ENCODE measurements around the gene PDE10A.

The PDE10A gene

DNA sequence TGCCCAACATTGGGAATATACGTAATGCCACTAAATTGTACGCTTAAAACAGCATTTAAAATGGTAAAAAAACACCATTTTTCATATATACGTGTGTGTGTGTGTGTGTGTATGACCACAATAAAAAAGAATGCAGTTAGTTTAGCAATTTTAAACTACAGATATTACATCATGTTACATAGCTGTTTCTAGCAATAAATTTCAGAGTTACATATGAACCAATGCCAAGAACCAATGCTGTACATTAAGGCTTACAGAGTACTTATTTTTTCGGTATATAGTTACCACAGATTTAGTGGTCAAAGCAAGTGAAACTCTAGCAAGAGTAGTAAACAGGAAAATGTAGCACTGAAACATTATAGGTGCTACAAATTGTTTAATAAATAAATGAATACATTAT, 119.3 kb downstream of the PDE10A start:
- TF ChIP-seq, protein P1, sequence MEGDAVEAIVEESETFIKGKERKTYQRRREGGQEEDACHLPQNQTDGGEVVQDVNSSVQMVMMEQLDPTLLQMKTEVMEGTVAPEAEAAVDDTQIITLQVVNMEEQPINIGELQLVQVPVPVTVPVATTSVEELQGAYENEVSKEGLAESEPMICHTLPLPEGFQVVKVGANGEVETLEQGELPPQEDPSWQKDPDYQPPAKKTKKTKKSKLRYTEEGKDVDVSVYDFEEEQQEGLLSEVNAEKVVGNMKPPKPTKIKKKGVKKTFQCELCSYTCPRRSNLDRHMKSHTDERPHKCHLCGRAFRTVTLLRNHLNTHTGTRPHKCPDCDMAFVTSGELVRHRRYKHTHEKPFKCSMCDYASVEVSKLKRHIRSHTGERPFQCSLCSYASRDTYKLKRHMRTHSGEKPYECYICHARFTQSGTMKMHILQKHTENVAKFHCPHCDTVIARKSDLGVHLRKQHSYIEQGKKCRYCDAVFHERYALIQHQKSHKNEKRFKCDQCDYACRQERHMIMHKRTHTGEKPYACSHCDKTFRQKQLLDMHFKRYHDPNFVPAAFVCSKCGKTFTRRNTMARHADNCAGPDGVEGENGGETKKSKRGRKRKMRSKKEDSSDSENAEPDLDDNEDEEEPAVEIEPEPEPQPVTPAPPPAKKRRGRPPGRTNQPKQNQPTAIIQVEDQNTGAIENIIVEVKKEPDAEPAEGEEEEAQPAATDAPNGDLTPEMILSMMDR (IDR thresholded peaks at IDR 0.05; ENCODE audit: insufficient read depth, missing control alignments) = no peak
- FAIRE-seq = no peak
- no peak for DNase-seq (ENCODE audit: insufficient read length, low spot score)

DNA sequence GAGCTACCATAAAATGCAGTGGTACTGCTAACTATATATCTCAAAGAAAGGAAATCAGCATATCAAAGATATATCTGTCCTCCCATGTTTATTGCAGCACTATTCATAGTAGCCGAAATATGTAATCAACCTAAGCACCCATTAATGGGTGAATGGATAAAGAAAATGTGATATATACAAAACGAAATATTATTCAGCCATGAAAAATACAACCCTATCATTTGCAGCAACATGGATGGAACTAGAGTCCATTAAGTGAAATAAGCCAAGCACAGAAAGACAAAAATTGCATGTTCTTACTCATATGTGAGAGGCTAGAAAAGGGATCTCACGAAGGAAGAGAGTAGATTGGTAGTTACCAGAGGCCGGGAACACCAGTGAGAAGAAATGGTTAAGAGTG, 126.1 kb downstream of the PDE10A start:
- no peak for FAIRE-seq
- TF ChIP-seq, protein P1 (IDR thresholded peaks at IDR 0.05; ENCODE audit: insufficient read depth, missing control alignments) = no peak
- DNase-seq (ENCODE audit: insufficient read length, low spot score) = no peak

DNA sequence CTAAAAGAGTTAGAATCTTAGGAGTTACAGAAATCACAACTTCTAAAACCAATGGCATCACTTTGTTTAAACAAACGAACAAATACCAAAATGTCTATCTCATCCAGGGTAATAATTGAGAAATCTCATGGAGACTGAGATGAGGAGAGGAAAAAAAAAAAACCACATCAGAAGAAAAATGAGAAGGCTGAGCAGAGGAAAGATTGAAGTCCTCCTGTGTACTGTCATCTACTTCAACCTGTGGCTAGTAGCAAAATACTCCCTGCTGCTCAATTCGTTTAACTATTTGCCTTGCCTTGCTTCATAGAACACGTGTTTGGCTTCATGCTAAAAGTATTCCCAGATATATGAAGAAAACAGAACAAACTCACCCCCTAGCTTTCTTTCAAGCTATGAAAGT, 143.7 kb downstream of the PDE10A start:
- DNase-seq (ENCODE audit: insufficient read length, low spot score) = no peak
- TF ChIP-seq, protein P1 (IDR thresholded peaks at IDR 0.05; ENCODE audit: insufficient read depth, missing control alignments) = no peak
- no peak for FAIRE-seq

DNA sequence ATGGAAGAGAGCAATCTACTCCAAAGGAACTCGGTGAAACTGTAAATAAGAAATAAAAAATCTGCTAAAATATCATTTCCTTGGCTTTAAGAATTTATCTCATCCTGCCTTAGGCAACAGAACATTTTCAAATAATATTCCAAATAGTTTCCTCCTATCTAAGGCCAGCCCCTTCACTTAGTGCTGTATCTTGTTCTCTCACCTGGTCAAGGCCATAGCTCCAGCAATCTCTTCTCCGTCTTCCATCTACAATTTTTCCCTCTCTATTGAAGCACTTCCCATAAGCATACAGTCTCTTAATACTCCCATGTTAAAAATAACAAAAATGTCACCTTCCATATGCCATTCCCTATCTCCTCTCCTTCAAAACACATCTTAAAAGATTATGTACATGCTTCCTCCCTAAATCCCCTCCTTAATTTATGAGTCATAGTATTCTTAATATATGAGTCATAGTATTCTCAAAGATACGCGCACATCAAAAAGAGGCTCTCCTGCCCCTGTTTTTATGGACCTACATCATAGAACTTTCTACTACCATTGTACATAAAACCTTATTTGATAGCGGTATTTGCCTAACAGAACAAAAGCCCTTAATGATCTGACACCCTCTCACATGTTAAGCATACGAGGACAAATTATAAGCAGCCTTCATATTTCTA, 146.9 kb downstream of the PDE10A start:
- DNase-seq (ENCODE audit: insufficient read length, low spot score) (no peak), FAIRE-seq (no peak)
- TF ChIP-seq, protein P1 (IDR thresholded peaks at IDR 0.05; ENCODE audit: insufficient read depth, missing control alignments) = no peak

DNA sequence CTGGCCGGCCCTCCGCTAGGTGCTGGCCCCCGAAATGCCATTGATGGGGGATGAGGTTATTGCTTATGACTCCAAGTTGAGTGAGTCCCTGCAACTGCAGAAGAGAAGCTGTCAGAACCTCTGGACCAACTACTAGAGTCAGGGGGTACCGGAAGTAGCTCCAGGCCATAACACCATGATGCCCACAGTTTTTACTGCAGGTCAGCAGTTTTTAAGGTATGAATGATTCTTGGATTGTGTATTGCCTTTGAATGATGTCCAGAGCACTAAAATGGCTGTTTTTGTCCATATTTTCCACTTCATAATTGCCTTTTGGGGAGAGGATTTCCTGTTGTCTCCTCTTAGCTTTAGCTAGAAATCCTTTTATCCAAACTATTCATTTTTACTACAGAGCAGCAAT, 148.4 kb downstream of the PDE10A start:
- DNase-seq (ENCODE audit: insufficient read length, low spot score) (no peak), FAIRE-seq (no peak)
- TF ChIP-seq, protein P1 (IDR thresholded peaks at IDR 0.05; ENCODE audit: insufficient read depth, missing control alignments) = no peak

DNA sequence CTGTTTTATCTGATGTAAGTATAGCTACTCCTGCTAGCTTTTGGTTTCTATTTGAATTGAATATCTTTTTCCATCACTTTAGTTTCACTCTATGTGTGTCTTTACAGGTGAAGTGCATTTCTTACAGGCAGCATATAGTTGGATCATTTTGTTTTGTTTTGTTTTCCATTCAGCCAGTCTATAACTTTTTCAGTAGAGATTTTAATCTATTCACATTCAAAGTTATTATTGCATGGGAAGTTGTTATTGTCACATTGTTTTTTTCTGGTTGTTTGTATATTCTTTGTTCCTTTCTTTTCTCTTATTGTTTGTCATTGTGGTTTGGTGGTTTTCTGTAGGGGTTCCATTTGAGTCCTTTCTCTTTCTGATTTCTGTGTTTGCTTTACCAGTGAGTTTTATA, 151.2 kb downstream of the PDE10A start:
- TF ChIP-seq, protein P1 (IDR thresholded peaks at IDR 0.05; ENCODE audit: insufficient read depth, missing control alignments) = no peak
- DNase-seq (ENCODE audit: insufficient read length, low spot score) = no peak
- no peak for FAIRE-seq

DNA sequence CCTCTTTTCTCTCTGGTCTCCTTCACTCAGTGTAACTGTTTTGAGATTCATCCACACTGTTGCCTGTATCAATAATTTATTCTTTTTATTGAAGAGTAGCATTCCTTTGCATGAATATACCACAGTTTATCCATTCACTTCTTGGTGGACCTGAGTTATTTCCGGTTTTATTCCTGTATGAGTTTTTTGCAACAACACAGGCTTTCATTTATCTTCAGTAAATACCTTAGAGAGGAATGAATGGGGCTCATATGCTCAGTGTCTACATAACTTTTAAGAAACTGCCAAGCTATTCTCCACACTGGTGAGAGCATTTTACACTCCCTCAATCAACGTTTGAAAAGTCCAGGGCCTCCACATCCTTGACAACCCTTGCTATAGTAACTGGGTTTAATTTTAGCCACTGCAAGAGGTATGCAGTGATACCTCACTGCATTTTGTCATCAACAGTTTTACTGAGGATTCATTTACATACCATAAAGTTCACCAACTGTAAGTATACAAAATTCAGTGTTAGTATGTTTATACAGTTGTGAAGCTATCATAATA, 154.6 kb downstream of the PDE10A start:
- TF ChIP-seq, protein P1 (IDR thresholded peaks at IDR 0.05; ENCODE audit: insufficient read depth, missing control alignments) = no peak
- DNase-seq (ENCODE audit: insufficient read length, low spot score) = no peak
- no peak for FAIRE-seq
